Body of pancreas (tissue), 4 donors: Measurements from ENCODE around the gene EMID1. TPM values are rescaled to one million over a fixed set of nuclear protein-coding genes. Genes with fewer than 3 reads are reported as not detected.

Experiments
- ATAC-seq: fragments of 150-250 bp; one replicate; pipeline ENCODE4 v1.9.1; 2016
- DNase-seq, 4 donors: peaks; one replicate each; pipeline ENCODE4 v3.0.0-alpha.2; 2019
- H3K27ac ChIP-seq, 4 donors: fragments of 200-600 bp; sonication (generic); 1 replicate in 3 of 4; 2 replicates in 1 of 4; pipeline versions ENCODE4 v1.5.1 to v1.6.1; 2016 to 2019; ENCODE audit warnings: mild to moderate bottlenecking in 1 of 4, mixed read lengths in 1 of 4, moderate library complexity in 1 of 4
- H3K27me3 ChIP-seq, 2 donors: fragments of 200-600 bp; sonication (generic); one replicate each; pipeline ENCODE4 v1.6.0; 2016; ENCODE audit warnings: mild to moderate bottlenecking in 1 of 2
- H3K36me3 ChIP-seq, 2 donors: fragments of 200-600 bp; sonication (generic); replicated peaks in 1 of 2; 2 replicates each; pipeline ENCODE4 v1.5.1; 2016; ENCODE audit warnings: low read depth in 2 of 2; ENCODE audit not compliant: insufficient read depth in 1 of 2
- H3K4me1 ChIP-seq: fragments of 200-600 bp; sonication (generic); one replicate; pipeline ENCODE4 v1.6.0; 2016
- H3K4me3 ChIP-seq, 2 donors: fragments of 200-600 bp; sonication (generic); 1 replicate in 1 of 2; 2 replicates in 1 of 2; pipeline ENCODE4 v1.5.1; 2016 to 2019
- H3K9me3 ChIP-seq, 3 donors: fragments of 200-600 bp; sonication (generic); 1 replicate in 2 of 3; 2 replicates in 1 of 3; pipeline ENCODE4 v1.5.1; 2016
- CTCF ChIP-seq, 7 experiments: fragments of 450-650 bp in 4 of 7; fragments of 200-600 bp in 3 of 7; sonication (generic) in 3 of 7; IDR thresholded peaks; one replicate each; pipeline ENCODE4 v1.5.1; 2016 to 2019; ENCODE audit warnings: antibody characterized with exemption in 7 of 7
- POLR2A ChIP-seq, 3 donors: fragments of 450-650 bp; IDR thresholded peaks; one replicate each; pipeline ENCODE4 v1.6.1; 2016; ENCODE audit warnings: antibody characterized with exemption in 3 of 3, mild to moderate bottlenecking in 2 of 3
- WGBS, 2 donors: methylation state at CpG; one replicate each; pipeline ENCODE4 v1.1.5; 2017; 5-methylcytosine and 5-hydroxymethylcytosine counted together
- intact Hi-C: fragments of 100-400 bp; cut with DNase I; formaldehyde crosslinking; loops from one replicate; pipeline ENCODE4 v1.15.1; 2023
- total RNA-seq, 2 donors: library from RNA; depleted of rRNA; stranded (reverse); fragments of >200 nt; gene quantifications; one replicate each; pipeline ENCODE4 v1.1.0, GENCODE V29; 2016

Gene EMID1
- total RNA-seq, 2 donors from 2014 or later: 5.9 to 25.9 TPM

- Histone ChIP-seq H3K4me1 (no peaks in the 10 kb centered on the region), H3K4me3 (no peak overlapping the region), H3K27me3 (no peaks in the 10 kb centered on the region), H3K27ac (no peak overlapping the region), H3K9me3 (no peaks in the 10 kb centered on the region), H3K36me3 (no peaks in the 10 kb centered on the region)
- DNase-seq (no peak), ATAC-seq (no peak)
- TF ChIP-seq POLR2A (IDR thresholded peaks at IDR 0.05) (no peak), CTCF (IDR thresholded peaks at IDR 0.05) (no peak)
- 87 to 90% methylated on average over 8 to 10 of the region's 10 CpGs for WGBS, 2 donors
- intact Hi-C loops: loop anchor here (10.0 kb wide), 1 partner anchor 187 kb away; the partner anchor contains the start of gene C22orf31
Observed at GRCh38 chr22:29251981-29252911, 46.5 kb downstream of the EMID1 start.

GRCh38 chr22:29253561-29254285 lies 48.0 kb downstream of the EMID1 start:
- no peak for DNase-seq
- WGBS, 2 donors: 81 to 86% methylated on average over 13 to 14 of the region's 14 CpGs

GRCh38 chr22:29254286-29254660 lies 48.6 kb downstream of the EMID1 start:
- TF ChIP-seq POLR2A (IDR thresholded peaks at IDR 0.05) (no peak), CTCF (IDR thresholded peaks at IDR 0.05) (no peak)
- H3K27me3 ChIP-seq: no peaks in the 10 kb centered on the region
- no peaks in the 10 kb centered on the region for H3K4me1 ChIP-seq
- intact Hi-C loops: loop anchor here (10.0 kb wide), 1 partner anchor 189 kb away; the partner anchor contains the start of gene C22orf31
- no peaks in the 10 kb centered on the region for H3K9me3 ChIP-seq
- no peak for DNase-seq
- H3K36me3 ChIP-seq: no peaks in the 10 kb centered on the region
- H3K27ac ChIP-seq: no peak overlapping the region
- H3K4me3 ChIP-seq: no peak overlapping the region
- WGBS, 2 donors: 40 to 71% methylated on average over 2 to 4 of the region's 4 CpGs
- no peak for ATAC-seq

More at GRCh38 chr22:29253561-29254285, 48.0 kb downstream of the EMID1 start:
- no peak overlapping the region for H3K27ac ChIP-seq
- H3K9me3 ChIP-seq: no peaks in the 10 kb centered on the region
- intact Hi-C loops: loop anchor here (10.0 kb wide), 1 partner anchor 189 kb away; the partner anchor contains the start of gene C22orf31
- H3K27me3 ChIP-seq: no peaks in the 10 kb centered on the region
- TF ChIP-seq POLR2A (IDR thresholded peaks at IDR 0.05) (no peak), CTCF (IDR thresholded peaks at IDR 0.05) (no peak)
- ATAC-seq: no peak
- H3K4me1 ChIP-seq: no peaks in the 10 kb centered on the region
- H3K4me3 ChIP-seq: no peak overlapping the region
- no peaks in the 10 kb centered on the region for H3K36me3 ChIP-seq

GRCh38 chr22:29255064-29255621 lies 49.4 kb downstream of the EMID1 start:
- no peak for TF ChIP-seq CTCF (IDR thresholded peaks at IDR 0.05)
- no peak for TF ChIP-seq POLR2A (IDR thresholded peaks at IDR 0.05)
- ATAC-seq: no peak

More at GRCh38 chr22:29255064-29255621, 49.4 kb downstream of the EMID1 start:
- WGBS, 2 donors: 91 to 92% methylated on average over 9 to 10 of the region's 11 CpGs
- Histone ChIP-seq H3K27me3 (no peaks in the 10 kb centered on the region), H3K4me1 (no peaks in the 10 kb centered on the region), H3K27ac (no peak overlapping the region), H3K36me3 (no peaks in the 10 kb centered on the region), H3K4me3 (no peak overlapping the region), H3K9me3 (no peaks in the 10 kb centered on the region)
- no peak for DNase-seq
- intact Hi-C loops: loop anchor here (10.0 kb wide), 1 partner anchor 190 kb away; the partner anchor contains the start of gene C22orf31
